HG02763 (cell line): Measurements from ENCODE around the gene RAPSN.

Experiments
- ATAC-seq: cut with Tn5 transposase; IDR thresholded peaks from one replicate; pipeline ENCODE4 v1.9.1; 2021; ENCODE audit warnings: mild to moderate bottlenecking, moderate library complexity; ENCODE audit not compliant: unreplicated experiment

Gene RAPSN

GRCh38 chr11:47435687-47436086, 13.2 kb downstream of the RAPSN start:
- ATAC-seq: no peak

- ATAC-seq: no peak
These were observed 14.7 kb downstream of the RAPSN start for GRCh38 chr11:47434011-47434786.

- ATAC-seq: no peak
These were observed 15.8 kb downstream of the RAPSN start for GRCh38 chr11:47433157-47433556.

- ATAC-seq: no peak
These were observed 17.4 kb downstream of the RAPSN start for GRCh38 chr11:47431356-47432083.

- ATAC-seq: no peak
These were observed 18.4 kb downstream of the RAPSN start for GRCh38 chr11:47430524-47430923.

GRCh38 chr11:47426062-47426956, 22.6 kb downstream of the RAPSN start, which contains the start of gene PSMC3:
TSS of gene PSMC3 (minus strand) at chr11:47426439. CDS start at chr11:47426279, 160 bp downstream.
- ATAC-seq: peak; percentile 92

- no peak for ATAC-seq
These were observed 23.3 kb downstream of the RAPSN start for GRCh38 chr11:47425611-47426010.

- ATAC-seq: no peak
These were observed 30.3 kb downstream of the RAPSN start for GRCh38 chr11:47418454-47419259.

- ATAC-seq: no peak
These were observed 31.2 kb downstream of the RAPSN start for GRCh38 chr11:47417712-47418111.

GRCh38 chr11:47415949-47416472, 32.9 kb downstream of the RAPSN start:
- no peak for ATAC-seq

GRCh38 chr11:47415091-47415854, 33.7 kb downstream of the RAPSN start:
- no peak for ATAC-seq

- no peak for ATAC-seq
These were observed 34.3 kb downstream of the RAPSN start for GRCh38 chr11:47414685-47415070.

- no peak for ATAC-seq
These were observed 34.8 kb downstream of the RAPSN start for GRCh38 chr11:47413908-47414684.

GRCh38 chr11:47413351-47413750, 35.6 kb downstream of the RAPSN start:
- no peak for ATAC-seq

- no peak for ATAC-seq
These were observed 36.8 kb downstream of the RAPSN start for GRCh38 chr11:47411884-47412746.

GRCh38 chr11:47410370-47411264, 38.3 kb downstream of the RAPSN start:
- ATAC-seq: no peak
